DMS153 (cell line): Measurements from ENCODE around the gene UNC45B.
"Not testable (repeated sequence)": the region's sequence is repeated elsewhere in the genome, so short reads cannot be mapped to it uniquely, and the experiment has no call there.

Source experiments
- DNase-seq: peaks from one replicate; lab custom pipeline; 2025; lab: John Stamatoyannopoulos, UW

Gene UNC45B

GRCh38 chr17:35214631-35215273 lies 67.1 kb downstream of the UNC45B start:
- DNase-seq = no peak

DNA sequence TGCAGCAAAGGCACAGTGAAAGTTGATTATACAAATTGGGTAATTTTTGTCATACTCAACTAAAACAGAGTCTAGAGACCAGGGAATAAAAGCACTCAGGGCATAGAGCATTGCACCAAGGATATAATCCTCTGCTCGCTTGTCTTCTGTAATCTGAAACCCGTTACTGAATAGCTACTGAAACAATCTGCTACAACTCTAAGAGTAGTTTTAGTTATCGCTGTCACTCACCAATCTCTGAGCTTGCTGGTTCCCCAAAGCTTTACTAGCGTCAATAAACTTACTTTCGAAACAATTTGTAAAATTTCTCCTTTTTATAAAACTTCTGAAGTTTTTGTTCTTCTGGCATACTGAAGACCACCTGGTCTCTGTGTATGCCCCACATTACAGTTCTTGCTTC lies 69.5 kb downstream of the UNC45B start:
- no peak for DNase-seq

GRCh38 chr17:35218915-35219314 lies 71.3 kb downstream of the UNC45B start:
- DNase-seq = no peak

- DNase-seq = no peak
Measured at GRCh38 chr17:35222452-35222851, 74.8 kb downstream of the UNC45B start.

DNA sequence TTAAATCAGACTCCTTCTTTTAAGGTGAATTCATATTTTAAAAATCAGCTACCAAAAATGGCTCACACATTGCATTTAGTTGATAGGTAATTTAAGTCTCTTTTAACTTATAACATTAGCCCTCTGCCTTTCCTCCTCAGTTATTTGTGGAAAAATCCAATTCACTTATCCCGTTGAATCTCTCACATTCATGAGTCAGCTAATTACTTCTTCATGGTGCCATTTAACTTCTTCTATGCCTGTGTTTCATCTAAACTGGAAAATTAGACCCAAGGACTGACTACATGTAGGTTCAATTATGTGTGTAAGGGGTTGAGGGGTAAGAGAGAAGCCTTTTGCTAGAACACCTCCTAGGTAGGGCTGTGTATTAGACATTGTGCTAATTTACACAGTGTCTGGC lies 76.8 kb downstream of the UNC45B start:
- no peak for DNase-seq

DNA sequence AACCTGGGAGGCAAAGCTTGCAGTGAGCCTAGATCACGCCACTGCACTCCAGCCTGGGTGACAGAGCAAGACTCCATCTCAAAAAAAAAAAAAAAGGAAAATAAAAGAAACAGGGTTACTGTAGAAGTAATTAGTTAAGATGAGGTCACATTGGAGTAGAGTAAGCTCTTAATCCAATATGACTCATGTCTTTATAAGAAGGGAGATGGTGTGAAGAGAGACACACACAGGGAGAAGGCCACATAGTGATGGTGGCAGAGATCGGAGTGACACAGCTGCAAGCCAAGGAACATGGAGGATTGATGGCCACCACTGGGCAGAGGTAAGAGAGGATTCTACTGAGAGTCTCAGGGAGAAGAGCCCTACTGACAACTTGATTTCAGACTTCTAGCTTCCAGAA lies 79.9 kb downstream of the UNC45B start:
- no peak for DNase-seq

- no peak for DNase-seq
Measured at GRCh38 chr17:35229638-35230037, 82.0 kb downstream of the UNC45B start.

DNA sequence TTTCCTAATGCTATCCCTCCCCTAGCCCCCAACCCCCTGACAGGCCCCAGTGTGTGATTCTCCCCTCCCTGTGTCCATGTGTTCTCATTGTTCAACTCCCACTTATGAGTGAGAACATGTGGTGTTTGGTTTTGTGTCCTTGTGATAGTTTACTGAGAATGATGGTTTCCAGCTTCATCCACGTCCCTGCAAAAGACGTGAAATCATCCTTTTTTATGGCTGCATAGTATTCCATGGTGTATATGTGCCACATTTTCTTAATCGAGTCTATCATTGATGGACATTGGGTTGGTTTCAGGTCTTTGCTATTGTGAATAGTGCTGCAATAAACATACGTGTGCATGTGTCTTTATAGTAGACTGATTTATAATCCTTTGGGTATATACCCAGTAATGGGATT lies 86.7 kb downstream of the UNC45B start:
- DNase-seq = not testable (repeated sequence)

DNA sequence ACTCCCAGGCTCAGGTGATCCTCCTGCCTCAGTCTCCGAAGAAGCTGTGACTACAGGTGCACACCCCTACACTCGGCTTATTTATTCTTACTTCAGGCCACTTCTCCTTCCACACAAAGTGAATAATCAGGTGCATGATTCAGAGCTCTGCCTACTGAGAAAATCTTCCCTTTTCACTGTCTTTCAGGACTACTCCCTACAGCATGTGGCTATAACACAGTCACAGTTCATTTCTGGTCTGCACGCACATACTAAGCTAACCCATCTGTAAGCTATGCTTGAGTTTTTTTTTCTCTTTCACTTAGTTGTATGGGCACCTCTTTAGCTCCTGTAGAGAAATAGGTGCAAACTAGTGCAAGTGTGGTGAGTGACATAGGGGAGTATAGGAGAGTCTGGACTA lies 87.7 kb downstream of the UNC45B start:
- DNase-seq = no peak

GRCh38 chr17:35235917-35236316 lies 88.3 kb downstream of the UNC45B start:
- no peak for DNase-seq

GRCh38 chr17:35236821-35237220 lies 89.2 kb downstream of the UNC45B start:
- no peak for DNase-seq

GRCh38 chr17:35238821-35239220 lies 91.2 kb downstream of the UNC45B start:
- DNase-seq = no peak
